K562 (cell line): ENCODE results near the gene GPC1. TPM values are rescaled to one million over a fixed set of nuclear protein-coding genes. Genes with fewer than 3 reads are reported as not detected.

ENCODE experiments used
- ATAC-seq: fragments of 200-7000 bp; cut with Tn5 transposase; 3 replicates; pipeline ENCODE4 v1.9.1; 2020; ENCODE audit warnings: moderate library complexity
- BruUV-seq: library from RNA; stranded (reverse); fragments of 400-500 nt; replicated peaks from 2 replicates; lab custom pipeline; 2021; lab: Mats Ljungman, UMichigan
- CTCF ChIA-PET: fragments of 300-600 bp; formaldehyde crosslinking; extraction: SDS; loops from one replicate; lab custom pipeline; 2021; ENCODE audit warnings: low intra/inter-chr PET ratio; lab: Yijun Ruan, JAX
- POLR2A ChIA-PET: fragments of 300-600, 350-650 bp; sonication (Branson Sonifier 250); formaldehyde crosslinking; extraction: SDS; loops from one replicate; lab custom pipeline; 2021; ENCODE audit warnings: antibody characterized with exemption, inconsistent platforms; lab: Yijun Ruan, JAX
- DNase-seq, 4 experiments: peaks; one replicate each; pipeline versions ENCODE4 v3.0.0 to v3.0.0-alpha.2; 2011 to 2018; ENCODE audit warnings: low spot score in 3 of 4, mixed read lengths in 3 of 4; ENCODE audit errors: extremely low read depth in 1 of 4
- FAIRE-seq: peaks from 2 replicates; lab custom pipeline; 2011; peaks lifted over from hg19 to GRCh38; lab: Jason Lieb, UNC
- H2AFZ ChIP-seq: 2 replicates; pipeline ENCODE4 v1.6.0; 2011; ENCODE audit warnings: low read depth, low read length, control low read depth, inconsistent platforms
- H3K27ac ChIP-seq: fragments of 200-600 bp; 3 replicates; pipeline ENCODE4 v1.8.0; 2011; ENCODE audit warnings: low read depth, mild to moderate bottlenecking, control low read depth, inconsistent platforms, low read length, moderate library complexity, mixed read lengths; ENCODE audit errors: extremely low read depth
- H3K27me3 ChIP-seq, 2 experiments: fragments of 300-600 bp in 1 of 2; 2 replicates in 1 of 2; 3 replicates in 1 of 2; pipeline versions ENCODE4 v1.6.0 to v1.8.0; 2011; ENCODE audit warnings: inconsistent platforms in 2 of 2, low read length in 2 of 2, mild to moderate bottlenecking in 1 of 2, mixed read lengths in 1 of 2, moderate library complexity in 1 of 2; ENCODE audit not compliant: control insufficient read depth in 2 of 2, insufficient read depth in 2 of 2
- H3K36me3 ChIP-seq: fragments of 300-600 bp; 3 replicates; pipeline ENCODE4 v1.8.0; 2011; ENCODE audit warnings: mild to moderate bottlenecking, low read length, inconsistent platforms; ENCODE audit not compliant: control insufficient read depth, insufficient read depth
- H3K4me1 ChIP-seq, 2 experiments: fragments of 200-600 bp in 1 of 2; replicated peaks in 1 of 2; 2 replicates in 1 of 2; 3 replicates in 1 of 2; pipeline versions ENCODE4 v1.5.1 to v1.8.0; 2011; ENCODE audit warnings: inconsistent platforms in 2 of 2, low read length in 2 of 2, mild to moderate bottlenecking in 1 of 2, mixed read lengths in 1 of 2, moderate library complexity in 1 of 2; ENCODE audit not compliant: control insufficient read depth in 2 of 2, insufficient read depth in 2 of 2
- H3K4me2 ChIP-seq: 2 replicates; pipeline ENCODE4 v1.6.1; 2011; ENCODE audit warnings: low read length, control low read depth, inconsistent platforms, mixed read lengths; ENCODE audit not compliant: insufficient read depth
- H3K4me3 ChIP-seq: fragments of 200-600 bp; sonication (generic), shearing (Covaris generic); 2 replicates; pipeline ENCODE4 v1.5.1; 2016; ENCODE audit warnings: control low read depth, inconsistent platforms
- H3K79me2 ChIP-seq: fragments of 200-600 bp; 3 replicates; pipeline ENCODE4 v1.8.0; 2011; ENCODE audit warnings: low read length, inconsistent platforms; ENCODE audit not compliant: control insufficient read depth, insufficient read depth
- H3K9ac ChIP-seq, 2 experiments: 2 replicates each; pipeline versions ENCODE4 v1.6.0 to v1.6.1; 2011; ENCODE audit warnings: low read depth in 2 of 2, low read length in 2 of 2, control low read depth in 1 of 2, inconsistent platforms in 1 of 2, mild to moderate bottlenecking in 1 of 2, mixed read lengths in 1 of 2; ENCODE audit not compliant: insufficient read depth in 1 of 2
- H3K9me1 ChIP-seq: one replicate; pipeline ENCODE4 v1.6.0; 2011; ENCODE audit warnings: inconsistent platforms, mild to moderate bottlenecking, low read length, moderate library complexity; ENCODE audit not compliant: control insufficient read depth, insufficient read depth
- H3K9me3 ChIP-seq: replicated peaks from 2 replicates; pipeline ENCODE4 v1.5.1; 2011; ENCODE audit warnings: low read depth, low read length, inconsistent platforms; ENCODE audit not compliant: control insufficient read depth, insufficient read depth
- H4K20me1 ChIP-seq: replicated peaks from 2 replicates; pipeline ENCODE4 v1.6.1; 2011; ENCODE audit warnings: low read length, inconsistent platforms, mixed read lengths; ENCODE audit not compliant: control insufficient read depth, insufficient read depth
- ATF1 ChIP-seq, 2 experiments: fragments of 450-650 bp in 1 of 2; IDR thresholded peaks; 2 replicates each; pipeline ENCODE4 v1.6.1; 2016; ENCODE audit warnings: missing compliant biosample characterization in 1 of 2, missing genetic modification characterization in 1 of 2
- POLR2H ChIP-seq: IDR thresholded peaks from 2 replicates; pipeline ENCODE4 v1.6.1; 2016; ENCODE audit warnings: missing genetic modification characterization, low read depth, mild to moderate bottlenecking, control low read depth, missing compliant biosample characterization, moderate library complexity
- ZBTB12 ChIP-seq: fragments of 250-450 bp; sonication (Bioruptor Pico); IDR thresholded peaks from 2 replicates; pipeline ENCODE4 v1.4.0; 2020
- ZNF41 ChIP-seq: fragments of 250-450 bp; sonication (Bioruptor Pico); conservative IDR thresholded peaks from 2 replicates; pipeline ENCODE4 v1.4.0; 2020; ENCODE audit warnings: mild to moderate bottlenecking
- WGBS: fragments of 100-300 bp; shearing (Covaris generic); methylation state at CpG from one replicate; pipeline ENCODE4 v1.1.6; 2016; ENCODE audit warnings: low coverage, mixed read lengths; ENCODE audit not compliant: insufficient coverage; ENCODE audit errors: missing lambda C conversion rate; 5-methylcytosine and 5-hydroxymethylcytosine counted together
- in situ Hi-C: fragments of 300-500 bp; cut with MboI; formaldehyde crosslinking; loops from 4 replicates; pipeline ENCODE4 v1.15.0; 2018; ENCODE audit warnings: inconsistent platforms, mixed read lengths
- intact Hi-C: fragments of 100-400 bp; cut with micrococcal nuclease; formaldehyde crosslinking; loops from 2 replicates; pipeline ENCODE4 v1.14.2; 2022
- polyA plus RNA-seq, 8 experiments: library from polyadenylated mRNA; depleted of rRNA in 4 of 8; stranded (reverse) in 5 of 8; unstranded in 3 of 8; fragments of >200 nt; fragmentation: Nextera tagmentation in 2 of 8; fragmentation: Illumina TruSeq in 1 of 8; extraction: Ambion mirVana in 2 of 8; extraction: Trizol in 1 of 8; gene quantifications; 2 replicates each; pipeline versions ENCODE4 v1.2.1 to v1.2.3, GENCODE V29; 2011 to 2014; ENCODE audit warnings: inconsistent platforms in 1 of 8, missing spikeins in 1 of 8
- total RNA-seq, 7 experiments: library from RNA; depleted of rRNA in 6 of 7; stranded (reverse); fragments of >200 nt in 6 of 7; fragmentation: Illumina TruSeq in 2 of 7; extraction: Trizol in 2 of 7; gene quantifications; 2 replicates each; pipeline versions ENCODE4 v1.2.1 to v1.2.3, GENCODE V29; 2011 to 2021; ENCODE audit warnings: low replicate concordance in 1 of 7

The GPC1 gene
- total and polyA plus RNA-seq, 9 of the 15 experiments (the other 6 are each of a cell fraction or from before 2014, with no cell fraction given): 0.07 to 0.82 (median 0.14) TPM; not detected in 3

GRCh38 chr2:240390091-240391073 is 45.1 kb upstream of the GPC1 start:
- Histone ChIP-seq H3K9me1 (no peaks in the 10 kb centered on the region), H4K20me1 (no peaks in the 10 kb centered on the region), H3K4me2 (no peak overlapping the region), H3K36me3 (no peaks in the 10 kb centered on the region), H3K4me1 (peaks cover 7 to 17% of the 10 kb centered on the region in 2 experiments; a peak in 4 of 5 replicates), H3K9ac (no peak overlapping the region), H3K9me3 (no peaks in the 10 kb centered on the region; the same call in 1 of the 2 replicates), H3K4me3 (no peak overlapping the region), H3K79me2 (no peaks in the 10 kb centered on the region), H2AFZ (no peak overlapping the region), H3K27ac (no peak overlapping the region), H3K27me3 (peaks cover 0 to 19% of the 10 kb centered on the region in 2 experiments; a peak in 2 of 5 replicates)
- DNase-seq: no peak
- WGBS: 20% methylated on average over 21 of the region's 28 CpGs
- intact Hi-C loops: no loop called here
- POLR2A ChIA-PET: no interaction called here
- no peak; the same call in 2 of the 3 replicates for ATAC-seq
- FAIRE-seq: no peak
- no TSS peak for BruUV-seq
- CTCF ChIA-PET: no interaction called here
- no peak for TF ChIP-seq ATF1 (CRISPR knock-in tag; IDR thresholded peaks at IDR 0.05)
- no peak for TF ChIP-seq ATF1 (tag; IDR thresholded peaks at IDR 0.05)
- no peak for TF ChIP-seq ZNF41 (CRISPR knock-in tag)
- no peak for TF ChIP-seq ZBTB12 (CRISPR knock-in tag)
- TF ChIP-seq POLR2H (tag): no peak
- in situ Hi-C loops: no loop called here
